ENCODE data around the gene VPS41.
"Not testable (repeated sequence)": the region's sequence is repeated elsewhere in the genome, so short reads cannot be mapped to it uniquely, and the experiment has no call there.

The VPS41 gene

GRCh38 chr7:38908759-38909335, at the start of gene VPS41:
VPS41 (minus strand) TSS chr7:38909191; CDS start chr7:38909174, 17 bp downstream.
- ATAC-seq: peak; percentile 97

DNA sequence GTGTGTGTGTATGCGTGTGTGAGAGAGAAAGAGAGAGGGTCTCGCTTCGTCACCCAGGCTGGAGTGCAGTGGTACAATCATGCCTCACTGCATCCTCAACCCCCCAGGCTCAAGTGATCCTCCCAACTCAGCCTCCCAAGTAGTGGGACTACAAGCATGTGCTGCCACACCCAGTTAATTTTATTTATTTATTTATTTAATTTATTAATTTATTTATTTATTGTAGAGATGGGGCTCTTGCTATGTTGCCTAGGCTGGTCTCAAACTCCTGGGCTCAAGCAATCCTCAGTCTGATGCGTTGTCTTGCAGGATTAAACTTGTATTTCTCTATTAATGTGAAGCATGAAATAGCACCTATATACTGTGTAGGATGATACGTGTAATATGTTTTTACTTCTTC, 46.9 kb upstream of the VPS41 start:
- no peak for ATAC-seq

GRCh38 chr7:38953971-38954370, 45.0 kb upstream of the VPS41 start:
- ATAC-seq: no peak

DNA sequence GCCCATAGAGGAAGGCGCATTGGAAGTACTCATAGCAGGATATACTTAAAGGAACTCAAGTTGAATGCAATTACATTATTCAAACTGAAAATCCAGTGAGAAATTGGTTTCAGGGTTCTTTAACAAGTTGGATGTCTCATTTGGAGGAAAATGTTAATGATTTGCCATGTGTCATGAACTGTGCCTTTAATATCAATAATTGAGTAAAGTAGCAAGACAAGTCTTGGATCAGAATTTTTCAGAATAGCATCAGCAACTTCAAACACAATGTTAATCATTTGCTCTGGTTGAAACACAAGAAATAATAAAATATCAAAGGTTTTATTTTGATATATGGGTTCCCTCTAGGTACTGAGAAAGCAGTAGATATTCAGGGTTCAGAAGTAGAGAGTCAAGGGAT, 44.2 kb upstream of the VPS41 start:
- ATAC-seq: no peak

DNA sequence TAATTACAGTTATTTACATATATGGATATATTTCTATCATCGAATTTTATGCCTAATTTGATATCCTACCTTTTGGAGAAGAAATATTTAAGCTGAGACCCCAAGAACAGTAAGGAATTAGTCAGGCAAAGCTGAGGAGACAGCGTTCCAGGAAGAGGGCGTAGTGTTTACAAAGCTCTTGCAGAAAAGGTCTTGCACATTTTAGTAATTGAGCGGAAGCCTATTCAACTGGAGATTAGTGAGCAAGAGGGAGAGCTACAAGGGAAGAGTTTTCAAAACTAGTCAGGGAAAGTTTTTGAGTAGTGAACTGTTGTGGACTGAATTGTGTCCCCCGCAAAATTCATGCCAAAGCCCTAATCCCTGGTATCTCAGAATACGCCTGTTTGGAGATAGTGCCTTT, 42.2 kb upstream of the VPS41 start:
- no peak for ATAC-seq

DNA sequence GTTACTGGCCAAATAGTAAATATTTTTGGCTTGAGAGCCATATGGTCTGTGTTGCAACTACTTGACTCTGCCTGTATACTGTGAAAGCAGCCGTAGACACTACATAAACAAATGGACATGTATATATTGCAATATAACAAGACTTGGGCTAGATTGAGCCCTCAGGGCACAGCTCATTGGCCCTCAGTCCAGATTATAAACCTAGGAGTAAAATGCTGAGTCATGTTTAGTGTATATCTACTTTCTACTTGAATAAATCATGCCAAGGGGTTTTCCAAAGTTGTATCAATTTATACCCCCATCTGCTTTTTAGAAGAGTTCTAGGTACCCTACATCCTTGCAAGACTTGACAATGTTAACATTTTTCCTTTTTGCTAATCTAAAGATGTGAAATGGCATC, 41.3 kb upstream of the VPS41 start:
- ATAC-seq: no peak

DNA sequence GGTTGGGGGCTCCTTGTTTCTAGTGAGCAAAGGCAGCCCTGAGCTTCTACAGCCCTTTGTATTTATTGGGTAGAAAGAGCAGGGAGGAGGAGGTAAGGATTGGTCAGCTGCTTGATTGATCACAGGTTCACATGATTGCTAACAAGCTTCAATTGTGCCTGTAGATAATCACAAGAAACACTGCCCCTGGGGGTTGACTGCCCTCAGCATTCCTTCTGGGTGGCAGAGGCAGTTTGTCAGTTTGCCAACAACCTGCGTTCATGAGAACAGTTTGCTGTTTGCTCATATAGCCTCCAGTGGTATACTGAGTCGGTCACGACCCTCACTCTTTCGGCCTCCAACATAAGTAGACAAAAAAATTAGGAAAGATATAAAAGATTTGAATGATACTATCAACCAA, 38.5 kb upstream of the VPS41 start:
- not testable (repeated sequence) for ATAC-seq

- no peak for ATAC-seq
Measured at GRCh38 chr7:38942431-38943051, 33.5 kb upstream of the VPS41 start.

DNA sequence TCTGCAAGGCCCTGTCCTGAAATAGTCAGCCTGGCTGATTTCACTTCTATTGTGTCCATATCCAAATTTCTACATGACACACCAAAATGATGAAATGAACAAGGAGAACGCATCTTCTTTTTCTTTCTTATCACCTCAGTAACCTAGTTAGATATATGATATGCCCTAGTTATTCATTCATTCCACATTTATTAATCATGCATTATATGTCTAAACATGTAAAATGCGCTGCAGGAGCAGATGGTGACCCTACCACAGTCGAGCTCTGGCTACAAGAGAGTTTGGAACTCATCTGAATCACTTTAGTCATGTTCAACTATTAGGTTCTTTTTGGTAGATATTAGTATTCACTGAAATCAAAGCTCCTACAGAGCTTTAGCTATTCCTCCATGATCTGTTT, 31.8 kb upstream of the VPS41 start:
- ATAC-seq: no peak

DNA sequence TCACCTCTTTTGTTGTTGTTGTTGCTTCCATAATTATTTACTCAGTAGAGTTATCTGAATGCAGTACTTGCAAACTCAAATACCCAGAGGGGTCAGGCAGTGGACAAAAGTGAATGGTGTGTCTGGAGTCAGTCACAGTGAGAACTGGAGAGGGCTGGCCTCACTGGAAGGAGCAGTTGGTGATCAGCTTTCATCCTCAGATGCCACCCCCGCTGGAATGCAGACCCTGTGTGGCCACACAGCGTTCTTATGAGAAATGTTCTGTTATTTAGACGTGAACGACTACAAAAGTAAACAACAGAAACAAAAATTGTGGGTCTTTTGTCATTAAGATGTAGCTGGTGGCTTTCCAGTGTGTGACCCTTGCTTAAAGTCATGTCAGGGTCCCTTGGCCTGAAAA, 29.6 kb upstream of the VPS41 start:
- ATAC-seq: no peak

DNA sequence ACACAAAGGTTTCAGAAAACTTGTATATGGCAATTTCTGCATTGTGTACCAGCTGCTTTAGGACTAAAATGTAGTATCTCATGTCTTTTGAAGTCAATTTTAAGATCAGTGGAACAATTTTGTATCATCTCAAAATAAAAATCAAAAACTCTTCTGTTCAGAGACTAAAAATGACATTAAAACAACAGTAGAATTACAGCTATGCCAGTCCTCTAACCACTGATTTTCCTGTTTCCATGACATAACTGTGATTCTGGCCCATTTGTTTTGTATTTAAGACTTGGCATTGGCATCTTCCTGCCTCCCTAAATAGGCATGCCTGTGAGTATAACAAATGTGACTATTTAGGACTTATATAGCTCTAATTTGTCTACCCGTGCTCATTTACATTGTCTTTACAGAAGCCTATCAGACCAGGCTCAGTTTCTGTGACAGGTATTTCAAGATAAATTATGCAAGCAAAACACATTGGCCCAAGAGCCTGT, 29.1 kb upstream of the VPS41 start:
- no peak for ATAC-seq

- no peak for ATAC-seq
Measured at GRCh38 chr7:38936641-38937040, 27.6 kb upstream of the VPS41 start.

DNA sequence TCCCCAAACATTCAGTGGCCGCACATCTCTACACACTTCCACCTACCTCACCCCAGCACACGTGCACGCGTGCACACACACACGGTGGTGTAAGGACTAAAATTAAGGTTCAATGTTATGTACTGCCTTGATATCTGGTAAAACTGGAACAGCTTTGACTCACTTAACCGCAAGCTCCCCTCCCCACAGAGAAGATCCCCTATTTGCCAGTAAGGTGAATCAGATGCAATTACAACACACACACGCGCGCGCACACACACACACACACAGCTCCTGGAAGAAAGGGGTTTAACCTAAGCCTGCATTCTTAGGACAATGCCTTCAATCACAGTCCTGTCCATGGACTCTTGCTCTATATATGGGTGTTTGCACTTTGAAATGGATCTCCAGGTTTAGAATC, 25.5 kb upstream of the VPS41 start:
- no peak for ATAC-seq

DNA sequence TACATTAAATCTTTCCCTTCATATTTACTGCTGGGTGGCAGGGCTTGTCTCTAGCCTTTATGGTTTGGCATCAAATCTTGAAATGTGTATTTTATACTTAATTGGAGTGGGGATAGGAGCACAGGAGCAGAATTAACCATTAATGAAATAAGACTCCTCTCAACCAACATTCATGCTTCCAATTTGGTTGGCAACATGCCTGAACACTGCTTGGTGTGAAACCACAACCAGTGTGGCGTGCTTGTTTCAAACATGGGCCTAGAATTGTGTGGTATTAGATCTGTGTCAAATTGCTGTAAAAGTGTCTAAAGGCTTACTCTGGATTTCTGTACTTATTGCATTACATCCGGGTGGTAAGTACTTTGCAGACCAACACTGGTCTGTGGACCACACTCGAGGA, 25.1 kb upstream of the VPS41 start:
- ATAC-seq: no peak

DNA sequence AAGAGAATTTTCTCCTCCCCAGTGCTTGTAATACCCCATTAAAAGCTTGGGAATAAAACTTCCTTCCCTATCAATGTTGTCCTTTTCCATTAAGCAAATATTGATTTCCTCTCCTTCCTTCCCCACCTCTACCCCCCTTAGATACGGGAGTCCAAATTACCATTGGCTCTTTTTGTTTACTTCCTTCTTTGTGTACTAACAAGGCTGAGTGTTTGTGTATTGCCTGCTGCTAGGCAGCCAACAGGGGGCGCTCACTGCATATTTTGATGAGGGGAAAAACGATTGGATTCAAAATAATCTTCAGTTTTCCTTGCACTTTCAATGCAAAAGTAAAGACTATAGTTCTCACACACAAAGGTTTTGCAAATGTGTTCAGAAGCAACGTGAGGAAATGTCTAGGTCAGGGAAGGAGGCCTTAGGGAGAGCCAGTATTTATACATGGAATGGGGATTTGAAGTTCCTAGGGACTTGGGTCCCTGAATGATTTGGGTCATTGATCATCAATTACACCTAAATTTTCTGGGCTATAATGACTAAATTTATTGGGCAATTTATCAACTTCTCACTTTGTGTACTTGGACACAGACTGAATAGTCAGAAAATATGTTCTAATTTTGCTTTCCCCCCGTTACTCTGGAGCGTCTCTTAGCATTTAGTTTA, 23.6 kb upstream of the VPS41 start:
- ATAC-seq: no peak

DNA sequence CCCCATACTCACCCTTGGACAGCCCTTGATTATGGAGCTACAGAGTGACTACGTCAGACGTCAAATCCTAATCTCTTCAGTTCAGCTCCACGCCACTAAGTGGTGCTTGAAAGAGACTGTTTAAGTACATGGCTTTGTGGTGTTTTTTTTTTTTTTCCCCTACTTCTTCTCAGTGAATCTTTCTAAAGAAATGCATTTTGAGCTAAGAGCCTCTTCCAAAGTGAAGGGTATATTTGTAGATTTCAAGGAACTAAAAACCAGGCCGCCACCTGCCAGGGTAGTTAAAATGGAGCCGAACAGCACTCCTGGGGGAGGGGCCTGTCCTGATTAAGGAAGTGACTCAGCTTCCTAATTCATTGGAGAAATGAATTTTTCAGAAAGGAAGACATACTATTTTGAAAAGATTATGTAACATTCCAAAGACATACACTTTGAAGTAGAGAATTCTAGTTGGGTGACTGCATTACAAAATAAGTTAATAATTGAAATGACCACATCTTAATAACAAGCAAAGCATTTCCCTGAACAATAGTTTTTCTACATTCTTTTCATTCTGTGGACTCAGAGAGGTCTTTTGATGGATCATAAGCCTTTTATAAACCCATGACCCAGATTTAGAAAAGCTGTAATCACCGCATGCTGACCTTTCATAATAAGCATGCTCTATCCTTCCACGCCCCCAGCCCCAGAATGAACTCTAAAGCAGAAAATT, 20.6 kb upstream of the VPS41 start:
- ATAC-seq: no peak

DNA sequence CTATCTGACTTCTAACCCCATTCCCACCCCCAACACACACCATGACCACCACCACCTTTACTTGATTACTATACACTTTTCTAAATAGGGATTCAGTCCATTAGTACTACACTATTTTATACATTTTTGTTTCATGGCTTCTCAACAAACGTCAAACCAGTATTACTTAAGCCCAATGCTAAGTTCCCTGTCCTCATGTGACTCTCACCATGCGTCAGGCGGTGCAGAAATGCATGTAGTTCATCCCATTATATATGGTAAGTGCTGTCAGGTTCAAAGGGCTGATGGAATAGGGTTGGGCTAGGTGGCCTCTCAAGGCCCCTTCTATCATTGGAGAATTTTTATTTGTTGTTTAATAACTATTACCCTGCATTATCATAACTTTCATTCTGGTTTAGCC, 19.5 kb upstream of the VPS41 start:
- no peak for ATAC-seq

DNA sequence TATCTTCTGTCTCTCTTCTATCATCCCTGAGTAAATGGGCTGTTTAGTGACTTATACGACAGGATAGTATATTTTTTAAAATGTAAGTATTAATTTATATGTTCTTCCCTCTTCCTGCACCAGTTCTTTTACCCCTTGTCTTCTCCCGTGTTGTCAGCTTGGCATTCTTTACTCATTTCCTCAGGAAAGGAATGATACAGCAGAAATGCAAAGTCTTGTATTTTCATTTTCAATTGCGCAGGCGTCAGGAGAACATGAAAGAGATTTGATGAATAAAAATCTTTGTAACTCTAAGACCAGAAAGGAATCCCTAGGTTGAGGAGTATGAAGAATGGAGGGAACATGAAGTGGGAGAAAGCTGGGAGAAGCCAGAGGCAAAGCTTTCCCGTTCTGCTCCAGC, 18.8 kb upstream of the VPS41 start:
- no peak for ATAC-seq

GRCh38 chr7:38920731-38921130, 11.7 kb upstream of the VPS41 start:
- ATAC-seq: no peak

DNA sequence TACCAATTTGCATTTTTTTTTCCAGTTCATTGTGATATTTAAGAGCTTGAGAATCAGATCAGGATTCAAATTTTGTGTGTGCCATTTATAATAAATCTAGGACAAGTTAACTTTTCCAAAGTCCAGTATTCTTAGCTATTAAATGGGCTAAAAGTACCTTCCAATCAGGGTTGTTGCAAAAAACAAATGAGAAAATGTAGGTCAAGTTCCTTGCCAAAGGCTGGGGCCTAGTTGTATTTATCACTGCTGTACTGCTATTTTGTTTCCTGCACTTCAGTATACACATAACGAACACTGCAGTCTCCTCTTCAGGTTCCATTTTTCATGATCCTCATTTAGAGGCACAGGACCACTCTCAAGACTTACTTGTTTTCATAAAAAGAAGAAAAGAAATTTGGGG, 7.4 kb upstream of the VPS41 start:
- ATAC-seq: no peak

DNA sequence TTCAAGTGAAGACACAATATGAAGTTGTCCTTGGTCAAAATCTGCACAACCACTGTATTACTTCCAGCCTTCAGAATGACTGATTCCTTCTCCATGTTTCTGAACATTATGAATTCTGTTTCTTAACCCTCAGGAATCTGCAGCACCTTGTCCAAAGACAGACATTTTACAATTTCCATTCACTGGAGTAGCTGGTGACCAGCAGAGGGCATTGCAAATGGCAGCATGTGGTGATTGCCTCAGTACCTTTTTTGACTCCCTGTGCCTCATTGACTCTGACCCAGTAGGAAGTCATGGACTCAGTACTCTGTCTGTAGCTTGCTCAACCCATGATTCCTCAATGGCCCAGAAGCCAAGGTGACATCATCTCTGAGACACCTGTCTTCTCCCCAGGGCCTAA, 879 bp upstream of the VPS41 start:
- ATAC-seq: no peak

DNA sequence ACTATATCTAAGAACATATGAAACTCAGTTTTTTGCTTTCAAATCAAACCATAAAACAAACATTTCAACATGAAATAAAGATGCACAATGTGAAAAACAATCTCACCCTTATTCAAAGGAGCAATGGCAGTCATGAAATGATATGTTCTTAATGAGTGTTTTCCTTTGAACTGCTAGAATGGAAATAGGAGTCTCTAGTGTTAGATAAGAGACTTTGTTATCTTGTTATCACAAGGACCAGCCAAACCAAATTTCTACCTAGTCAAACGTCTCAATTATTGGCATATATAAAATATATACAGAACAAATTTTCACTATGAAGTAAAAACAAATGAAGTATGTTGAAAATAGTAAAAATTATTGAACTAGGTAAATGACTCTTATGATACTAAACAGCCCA, 1.2 kb downstream of the VPS41 start:
- ATAC-seq: no peak

DNA sequence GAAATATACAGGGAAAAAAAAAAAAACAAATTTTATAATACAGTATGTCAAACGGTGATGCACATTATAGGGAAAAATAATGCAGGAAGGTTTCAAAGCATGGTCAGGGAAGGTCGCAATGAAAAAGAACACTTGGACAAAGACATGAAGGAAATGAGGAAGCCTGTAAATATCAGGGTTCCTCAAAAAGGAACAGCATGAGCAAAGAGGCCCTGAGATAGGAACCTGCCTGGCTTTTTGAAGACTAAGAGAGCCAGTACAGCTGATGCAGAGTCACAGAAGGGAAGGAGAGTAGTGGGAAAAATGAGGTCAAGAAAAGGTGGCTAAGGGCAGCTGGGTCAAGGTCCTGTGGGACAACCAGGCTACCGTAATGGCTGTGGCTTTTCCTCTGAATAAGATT, 1.9 kb downstream of the VPS41 start:
- ATAC-seq: no peak

Data from activated CD4-positive, CD25-positive, alpha-beta regulatory T cell treated with anti-CD3 and anti-CD28 coated beads, Interleukin-2, amount 50 U/mL, for 24 hours (primary cell).